WTC11 (cell line): ENCODE results near the gene DNM3. TPM values are rescaled to one million over a fixed set of nuclear protein-coding genes. Genes with fewer than 3 reads are reported as not detected.

Source experiments
- ATAC-seq: fragments of 200-7000 bp; cut with Tn5 transposase; 2 replicates; pipeline ENCODE4 v1.10.0; 2021; ENCODE audit warnings: mild to moderate bottlenecking, moderate library complexity
- CTCF ChIA-PET: fragments of 300-600 bp; sonication (Branson Sonifier 250); formaldehyde crosslinking; loops from one replicate; lab custom pipeline; 2021; ENCODE audit warnings: antibody characterized with exemption; lab: Charles Lee
- POLR2A ChIA-PET: fragments of 350-600 bp; sonication (Branson Sonifier 250); formaldehyde crosslinking; loops from one replicate; lab custom pipeline; 2021; ENCODE audit warnings: antibody characterized with exemption; lab: Charles Lee
- DNase-seq: peaks from one replicate; pipeline ENCODE4 v3.0.0; 2021; ENCODE audit warnings: low spot score
- H3K27ac Mint-ChIP-seq: 2 replicates; pipeline ENCODE4 v1.8.0; 2021; ENCODE audit warnings: mixed read lengths
- H3K27me3 Mint-ChIP-seq: 2 replicates; pipeline ENCODE4 v1.8.0; 2021; ENCODE audit warnings: low read depth, mild to moderate bottlenecking, moderate library complexity, mixed read lengths
- H3K36me3 Mint-ChIP-seq: 2 replicates; pipeline ENCODE4 v1.8.0; 2021; ENCODE audit warnings: mixed read lengths
- H3K4me1 Mint-ChIP-seq: 2 replicates; pipeline ENCODE4 v1.8.0; 2022; ENCODE audit warnings: mixed read lengths
- H3K4me3 Mint-ChIP-seq: 2 replicates; pipeline ENCODE4 v1.8.0; 2021; ENCODE audit warnings: mild to moderate bottlenecking, moderate library complexity, mixed read lengths
- H3K9me3 Mint-ChIP-seq: 2 replicates; pipeline ENCODE4 v1.8.0; 2021; ENCODE audit warnings: mixed read lengths
- CREB1 ChIP-seq: sonication (generic); formaldehyde crosslinking; IDR thresholded peaks from 2 replicates; pipeline ENCODE4 v1.8.0; 2023; ENCODE audit warnings: mild to moderate bottlenecking, missing genetic modification reagents
- EMX1 ChIP-seq: fragments of 250-450 bp; sonication (Bioruptor Pico); IDR thresholded peaks from 2 replicates; pipeline ENCODE4 v1.8.0; 2021; ENCODE audit warnings: mild to moderate bottlenecking
- GABPB1 ChIP-seq: sonication (generic); formaldehyde crosslinking; IDR thresholded peaks from 2 replicates; pipeline ENCODE4 v1.8.1; 2023; ENCODE audit warnings: mild to moderate bottlenecking, missing genetic modification reagents
- HMGXB4 ChIP-seq: sonication (generic); formaldehyde crosslinking; IDR thresholded peaks from 2 replicates; pipeline ENCODE4 v1.8.1; 2023; ENCODE audit warnings: mild to moderate bottlenecking, moderate library complexity, missing genetic modification reagents
- JUN ChIP-seq: sonication (generic); formaldehyde crosslinking; IDR thresholded peaks from 2 replicates; pipeline ENCODE4 v1.8.0; 2023; ENCODE audit warnings: mild to moderate bottlenecking, missing genetic modification reagents
- KAT7 ChIP-seq: sonication (generic); formaldehyde crosslinking; IDR thresholded peaks from 2 replicates; pipeline ENCODE4 v1.8.1; 2023; ENCODE audit warnings: missing genetic modification reagents, mild to moderate bottlenecking, borderline replicate concordance
- MAX ChIP-seq: sonication (generic); formaldehyde crosslinking; IDR thresholded peaks from 2 replicates; pipeline ENCODE4 v1.8.0; 2022; ENCODE audit warnings: mild to moderate bottlenecking, missing genetic modification reagents
- NR2C2 ChIP-seq: sonication (generic); formaldehyde crosslinking; IDR thresholded peaks from 2 replicates; pipeline ENCODE4 v1.8.0; 2022; ENCODE audit warnings: mild to moderate bottlenecking, missing genetic modification reagents
- RORB ChIP-seq: fragments of 250-450 bp; sonication (Bioruptor Pico); IDR thresholded peaks from 2 replicates; pipeline ENCODE4 v1.9.0; 2021; ENCODE audit warnings: mild to moderate bottlenecking
- SMAD3 ChIP-seq: sonication (generic); formaldehyde crosslinking; IDR thresholded peaks from 2 replicates; pipeline ENCODE4 v1.8.0; 2022; ENCODE audit warnings: missing genetic modification reagents, mild to moderate bottlenecking, borderline replicate concordance
- SMAD4 ChIP-seq: sonication (generic); formaldehyde crosslinking; IDR thresholded peaks from 2 replicates; pipeline ENCODE4 v1.8.0; 2022; ENCODE audit warnings: mild to moderate bottlenecking, missing genetic modification reagents
- ZBTB21 ChIP-seq: sonication (generic); formaldehyde crosslinking; IDR thresholded peaks from 2 replicates; pipeline ENCODE4 v1.8.1; 2023; ENCODE audit warnings: mild to moderate bottlenecking, missing genetic modification reagents, borderline replicate concordance
- ZBTB43 ChIP-seq: sonication (generic); formaldehyde crosslinking; IDR thresholded peaks from 2 replicates; pipeline ENCODE4 v1.8.1; 2023; ENCODE audit warnings: mild to moderate bottlenecking, missing genetic modification reagents
- ZMAT4 ChIP-seq: fragments of 250-450 bp; sonication (Bioruptor Pico); IDR thresholded peaks from 2 replicates; pipeline ENCODE4 v1.9.0; 2021; ENCODE audit warnings: mild to moderate bottlenecking
- ZNF317 ChIP-seq: sonication (generic); formaldehyde crosslinking; IDR thresholded peaks from 2 replicates; pipeline ENCODE4 v1.8.1; 2023; ENCODE audit warnings: low read depth, mild to moderate bottlenecking, moderate library complexity, missing genetic modification reagents, borderline replicate concordance
- ZNF396 ChIP-seq: fragments of 250-450 bp; sonication (Bioruptor Pico); IDR thresholded peaks from 2 replicates; pipeline ENCODE4 v1.8.0; 2021; ENCODE audit warnings: mild to moderate bottlenecking, moderate library complexity, borderline replicate concordance
- ZNF416 ChIP-seq: fragments of 250-450 bp; sonication (Bioruptor Pico); IDR thresholded peaks from 2 replicates; pipeline ENCODE4 v1.9.0; 2021; ENCODE audit warnings: mild to moderate bottlenecking, inconsistent platforms
- ZNF425 ChIP-seq: fragments of 250-450 bp; sonication (Bioruptor Pico); conservative IDR thresholded peaks from 2 replicates; pipeline ENCODE4 v1.9.0; 2021; ENCODE audit warnings: mild to moderate bottlenecking
- total RNA-seq: library from RNA; stranded (reverse); gene quantifications from 3 replicates; pipeline ENCODE4 v1.2.3, GENCODE V29; 2021
- TF ChIP-seq, protein P1 (sequence below): sonication (generic); formaldehyde crosslinking; conservative IDR thresholded peaks from 2 replicates; pipeline ENCODE4 v1.8.1; 2023; ENCODE audit warnings: mild to moderate bottlenecking, low read depth, missing genetic modification reagents, moderate library complexity
- TF ChIP-seq, protein P2 (sequence below): fragments of 250-450 bp; sonication (Bioruptor Pico); IDR thresholded peaks from 2 replicates; pipeline ENCODE4 v1.9.0; 2021; ENCODE audit warnings: mild to moderate bottlenecking

Gene DNM3
- total RNA-seq, 1 experiment from 2014 or later = 1.9 TPM

DNA sequence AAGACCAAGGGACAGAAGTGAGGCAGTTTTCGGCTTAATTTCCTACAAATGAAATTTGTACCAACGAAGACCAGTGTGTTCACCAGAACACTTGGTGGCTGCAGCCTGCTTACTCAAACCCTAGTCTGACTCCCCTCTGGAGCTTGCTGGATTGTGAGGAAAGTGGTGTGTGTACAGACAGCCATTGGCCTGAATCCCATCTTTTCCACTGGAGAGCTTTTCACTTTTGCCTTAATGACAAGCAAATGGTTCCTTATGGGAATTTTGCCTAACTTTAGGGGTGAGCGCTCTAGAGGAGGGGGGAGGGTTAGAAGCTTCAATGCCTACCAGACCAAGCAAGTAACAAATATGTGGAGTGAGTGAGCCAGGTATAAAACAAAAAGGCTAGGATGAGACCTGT lies 42.5 kb upstream of the DNM3 start:
- CTCF ChIA-PET = interaction anchor here (1.3 to 8.5 kb wide), 5 partner anchors 9 to 185 kb away, joined by 4 to 277 read pairs (median 4); no protein-coding TSS in a partner anchor
- ATAC-seq = no peak
- TF ChIP-seq, protein P1, sequence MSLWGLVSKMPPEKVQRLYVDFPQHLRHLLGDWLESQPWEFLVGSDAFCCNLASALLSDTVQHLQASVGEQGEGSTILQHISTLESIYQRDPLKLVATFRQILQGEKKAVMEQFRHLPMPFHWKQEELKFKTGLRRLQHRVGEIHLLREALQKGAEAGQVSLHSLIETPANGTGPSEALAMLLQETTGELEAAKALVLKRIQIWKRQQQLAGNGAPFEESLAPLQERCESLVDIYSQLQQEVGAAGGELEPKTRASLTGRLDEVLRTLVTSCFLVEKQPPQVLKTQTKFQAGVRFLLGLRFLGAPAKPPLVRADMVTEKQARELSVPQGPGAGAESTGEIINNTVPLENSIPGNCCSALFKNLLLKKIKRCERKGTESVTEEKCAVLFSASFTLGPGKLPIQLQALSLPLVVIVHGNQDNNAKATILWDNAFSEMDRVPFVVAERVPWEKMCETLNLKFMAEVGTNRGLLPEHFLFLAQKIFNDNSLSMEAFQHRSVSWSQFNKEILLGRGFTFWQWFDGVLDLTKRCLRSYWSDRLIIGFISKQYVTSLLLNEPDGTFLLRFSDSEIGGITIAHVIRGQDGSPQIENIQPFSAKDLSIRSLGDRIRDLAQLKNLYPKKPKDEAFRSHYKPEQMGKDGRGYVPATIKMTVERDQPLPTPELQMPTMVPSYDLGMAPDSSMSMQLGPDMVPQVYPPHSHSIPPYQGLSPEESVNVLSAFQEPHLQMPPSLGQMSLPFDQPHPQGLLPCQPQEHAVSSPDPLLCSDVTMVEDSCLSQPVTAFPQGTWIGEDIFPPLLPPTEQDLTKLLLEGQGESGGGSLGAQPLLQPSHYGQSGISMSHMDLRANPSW (CRISPR knock-in tag) = no peak
- TF ChIP-seq ZBTB21 (CRISPR knock-in tag) (no peak), NR2C2 (no peak), HMGXB4 (CRISPR knock-in tag) (no peak), RORB (CRISPR knock-in tag) (no peak), ZMAT4 (CRISPR knock-in tag) (no peak), EMX1 (CRISPR knock-in tag) (no peak), ZNF317 (CRISPR knock-in tag) (no peak), CREB1 (CRISPR knock-in tag) (no peak), JUN (CRISPR knock-in tag) (no peak), ZNF396 (CRISPR knock-in tag) (no peak), MAX (CRISPR knock-in tag) (no peak), GABPB1 (CRISPR knock-in tag) (no peak), SMAD3 (CRISPR knock-in tag) (no peak), KAT7 (no peak), ZNF416 (CRISPR knock-in tag) (no peak), ZBTB43 (CRISPR knock-in tag) (no peak), ZNF425 (no peak), SMAD4 (CRISPR knock-in tag) (no peak)
- TF ChIP-seq, protein P2, sequence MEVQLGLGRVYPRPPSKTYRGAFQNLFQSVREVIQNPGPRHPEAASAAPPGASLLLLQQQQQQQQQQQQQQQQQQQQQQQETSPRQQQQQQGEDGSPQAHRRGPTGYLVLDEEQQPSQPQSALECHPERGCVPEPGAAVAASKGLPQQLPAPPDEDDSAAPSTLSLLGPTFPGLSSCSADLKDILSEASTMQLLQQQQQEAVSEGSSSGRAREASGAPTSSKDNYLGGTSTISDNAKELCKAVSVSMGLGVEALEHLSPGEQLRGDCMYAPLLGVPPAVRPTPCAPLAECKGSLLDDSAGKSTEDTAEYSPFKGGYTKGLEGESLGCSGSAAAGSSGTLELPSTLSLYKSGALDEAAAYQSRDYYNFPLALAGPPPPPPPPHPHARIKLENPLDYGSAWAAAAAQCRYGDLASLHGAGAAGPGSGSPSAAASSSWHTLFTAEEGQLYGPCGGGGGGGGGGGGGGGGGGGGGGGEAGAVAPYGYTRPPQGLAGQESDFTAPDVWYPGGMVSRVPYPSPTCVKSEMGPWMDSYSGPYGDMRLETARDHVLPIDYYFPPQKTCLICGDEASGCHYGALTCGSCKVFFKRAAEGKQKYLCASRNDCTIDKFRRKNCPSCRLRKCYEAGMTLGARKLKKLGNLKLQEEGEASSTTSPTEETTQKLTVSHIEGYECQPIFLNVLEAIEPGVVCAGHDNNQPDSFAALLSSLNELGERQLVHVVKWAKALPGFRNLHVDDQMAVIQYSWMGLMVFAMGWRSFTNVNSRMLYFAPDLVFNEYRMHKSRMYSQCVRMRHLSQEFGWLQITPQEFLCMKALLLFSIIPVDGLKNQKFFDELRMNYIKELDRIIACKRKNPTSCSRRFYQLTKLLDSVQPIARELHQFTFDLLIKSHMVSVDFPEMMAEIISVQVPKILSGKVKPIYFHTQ (CRISPR knock-in tag) = no peak
- TF ChIP-seq, all 79 proteins: peak for 0
- Mint-ChIP-seq H3K9me3 (no peaks in the 10 kb centered on the region), H3K4me3 (no peak overlapping the region), H3K36me3 (peaks cover 39% of the 10 kb centered on the region), H3K27ac (0 out of 2 replicates have a peak overlapping the region, but pooled peaks have one; percentile 14), H3K27me3 (no peaks in the 10 kb centered on the region), H3K4me1 (peaks cover 25% of the 10 kb centered on the region)
- DNase-seq = no peak
- POLR2A ChIA-PET = interaction anchor here (0.6 kb wide), 1 partner anchor 149 kb away, joined by 3 read pairs; no protein-coding TSS in a partner anchor
